SK-N-SH (cell line): ENCODE data around the gene ZNF304. TPM values are rescaled to one million over a fixed set of nuclear protein-coding genes. Genes with fewer than 3 reads are reported as not detected.

Experiments used
- CTCF ChIA-PET: fragments of 300-600, 350-600 bp; formaldehyde crosslinking; extraction: SDS; loops from one replicate; lab custom pipeline; 2021; lab: Yijun Ruan, JAX
- POLR2A ChIA-PET: fragments of 350-600 bp; sonication (Branson Sonifier 250); formaldehyde crosslinking; extraction: SDS; loops from one replicate; lab custom pipeline; 2020; ENCODE audit warnings: antibody characterized with exemption, inconsistent platforms; lab: Yijun Ruan, JAX
- DNase-seq: peaks from one replicate; pipeline ENCODE4 v3.0.0; 2012
- H2AFZ ChIP-seq: fragments of 200-600 bp; sonication (generic); 2 replicates; pipeline ENCODE4 v1.8.1; 2016; ENCODE audit warnings: antibody characterized with exemption, mild to moderate bottlenecking, low read depth
- H3F3A ChIP-seq: fragments of 200-600 bp; sonication (generic); replicated peaks from 2 replicates; pipeline ENCODE3; 2016; ENCODE audit warnings: antibody characterized with exemption, mild to moderate bottlenecking; ENCODE audit not compliant: insufficient read depth
- H3K27ac ChIP-seq, 2 experiments: fragments of 200-500 bp in 1 of 2; fragments of 200-600 bp in 1 of 2; sonication (Bioruptor generic) in 1 of 2; sonication (generic), shearing (Covaris generic) in 1 of 2; 2 replicates each; pipeline versions ENCODE4 v1.5.1 to v1.6.1; 2014 to 2016; ENCODE audit warnings: low read depth in 2 of 2, inconsistent platforms in 1 of 2, low read length in 1 of 2, mild to moderate bottlenecking in 1 of 2, mixed read lengths in 1 of 2
- H3K27me3 ChIP-seq: fragments of 200-600 bp; sonication (generic), shearing (Covaris generic); 2 replicates; pipeline ENCODE4 v1.6.1; 2016; ENCODE audit warnings: mixed run types; ENCODE audit not compliant: insufficient read depth
- H3K36me3 ChIP-seq, 2 experiments: fragments of 200-500 bp in 1 of 2; fragments of 200-600 bp in 1 of 2; sonication (Bioruptor generic) in 1 of 2; sonication (generic) in 1 of 2; replicated peaks in 1 of 2; 2 replicates each; pipeline versions ENCODE3 to v1.5.1; 2014 to 2016; ENCODE audit warnings: low read length in 1 of 2, mild to moderate bottlenecking in 1 of 2; ENCODE audit not compliant: insufficient read depth in 2 of 2, control insufficient read depth in 1 of 2
- H3K4me1 ChIP-seq, 2 experiments: fragments of 200-500 bp in 1 of 2; fragments of 200-600 bp in 1 of 2; sonication (Bioruptor generic) in 1 of 2; sonication (generic), shearing (Covaris generic) in 1 of 2; 2 replicates each; pipeline versions ENCODE4 v1.5.1 to v1.6.1; 2014 to 2016; ENCODE audit warnings: low read depth in 1 of 2, low read length in 1 of 2, mixed run types in 1 of 2; ENCODE audit not compliant: insufficient read depth in 2 of 2, control insufficient read depth in 1 of 2
- H3K4me2 ChIP-seq: fragments of 200-600 bp; sonication (generic), shearing (Covaris generic); 2 replicates; pipeline ENCODE4 v1.6.1; 2017; ENCODE audit warnings: mixed run types
- H3K4me3 ChIP-seq, 2 experiments: fragments of 200-500 bp in 1 of 2; fragments of 200-600 bp in 1 of 2; sonication (Bioruptor generic) in 1 of 2; sonication (generic), shearing (Covaris generic) in 1 of 2; 2 replicates each; pipeline versions ENCODE4 v1.5.1 to v1.8.1; 2014 to 2016; ENCODE audit warnings: low read depth in 2 of 2, inconsistent platforms in 1 of 2, low read length in 1 of 2, mild to moderate bottlenecking in 1 of 2, mixed read lengths in 1 of 2, moderate library complexity in 1 of 2
- H3K79me2 ChIP-seq: fragments of 200-600 bp; sonication (generic); 2 replicates; pipeline ENCODE4 v1.8.1; 2017; ENCODE audit warnings: mild to moderate bottlenecking; ENCODE audit not compliant: insufficient read depth
- H3K9ac ChIP-seq: fragments of 200-600 bp; sonication (generic); 2 replicates; pipeline ENCODE4 v1.6.1; 2017; ENCODE audit warnings: mixed run types
- H3K9me2 ChIP-seq: fragments of 200-600 bp; sonication (generic); 2 replicates; pipeline ENCODE4 v1.6.1; 2017; ENCODE audit warnings: mixed run types
- H3K9me3 ChIP-seq: fragments of 200-600 bp; sonication (generic); 2 replicates; pipeline ENCODE4 v1.6.1; 2017; ENCODE audit warnings: mixed run types, mild to moderate bottlenecking, moderate library complexity
- H4K20me1 ChIP-seq: fragments of 200-600 bp; sonication (generic); 2 replicates; pipeline ENCODE4 v1.6.1; 2017; ENCODE audit warnings: mild to moderate bottlenecking, mixed run types; ENCODE audit not compliant: insufficient read depth
- CHD2 ChIP-seq: fragments of 150-350 bp; IDR thresholded peaks from 2 replicates; pipeline ENCODE4 v1.6.1; 2018; ENCODE audit warnings: low read length; ENCODE audit not compliant: partially characterized antibody
- CTCF ChIP-seq: fragments of 200-600 bp; sonication (generic); IDR thresholded peaks from 2 replicates; pipeline ENCODE4 v1.6.1; 2017; ENCODE audit warnings: antibody characterized with exemption, mild to moderate bottlenecking, moderate library complexity
- ELF1 ChIP-seq: IDR thresholded peaks from 2 replicates; pipeline ENCODE4 v1.4.0; 2012
- FOXM1 ChIP-seq: IDR thresholded peaks from 2 replicates; pipeline ENCODE4 v1.4.0; 2012; ENCODE audit warnings: low read depth, mild to moderate bottlenecking
- MEF2A ChIP-seq: IDR thresholded peaks from 2 replicates; pipeline ENCODE4 v1.4.0; 2012; ENCODE audit warnings: low read depth, borderline replicate concordance
- MXI1 ChIP-seq: IDR thresholded peaks from 2 replicates; pipeline ENCODE4 v1.6.1; 2012; ENCODE audit warnings: mild to moderate bottlenecking, low read depth, low read length, improper control_type of control experiment
- NFIC ChIP-seq: IDR thresholded peaks from 2 replicates; pipeline ENCODE4 v1.4.0; 2012; ENCODE audit warnings: borderline replicate concordance
- NRF1 ChIP-seq: IDR thresholded peaks from 2 replicates; pipeline ENCODE4 v1.6.1; 2012; ENCODE audit warnings: low read depth, mild to moderate bottlenecking, low read length
- RFX5 ChIP-seq: IDR thresholded peaks from 2 replicates; pipeline ENCODE4 v1.6.1; 2012; ENCODE audit warnings: mild to moderate bottlenecking, improper control_type of control experiment, low read length
- RXRA ChIP-seq: IDR thresholded peaks from 2 replicates; pipeline ENCODE4 v1.4.0; 2012; ENCODE audit warnings: low read depth, mild to moderate bottlenecking, borderline replicate concordance
- TAF1 ChIP-seq: IDR thresholded peaks from 2 replicates; pipeline ENCODE4 v1.6.1; 2012; ENCODE audit warnings: low read depth, mild to moderate bottlenecking, low read length, moderate library complexity, borderline replicate concordance
- TCF12 ChIP-seq: IDR thresholded peaks from 2 replicates; pipeline ENCODE4 v1.4.0; 2012
- USF2 ChIP-seq: fragments of 150-350 bp; IDR thresholded peaks from 2 replicates; pipeline ENCODE4 v1.6.1; 2017; ENCODE audit warnings: antibody characterized with exemption, low read length, low read depth, borderline replicate concordance
- ZBTB33 ChIP-seq: IDR thresholded peaks from 2 replicates; pipeline ENCODE4 v1.4.0; 2012; ENCODE audit warnings: low read depth, borderline replicate concordance
- WGBS: methylation state at CpG from one replicate; pipeline ENCODE4 v1.1.6; 2017; ENCODE audit warnings: low lambda C conversion rate; 5-methylcytosine and 5-hydroxymethylcytosine counted together
- polyA plus RNA-seq, 3 experiments: library from polyadenylated mRNA; depleted of rRNA; stranded (reverse); fragments of >200 nt; gene quantifications; 2 replicates each; pipeline ENCODE4 v1.2.3, GENCODE V29; 2012

The ZNF304 gene
- polyA plus RNA-seq, 1 of the 3 experiments (the other 2 are of a cell fraction), result 2.5 TPM

- WGBS, result 48% methylated on average over 1 of the region's 1 CpG
- CTCF ChIA-PET, result interaction anchor here (0.9 kb wide), 1 partner anchor 29 kb away, joined by 3 read pairs; no protein-coding TSS in a partner anchor
- Histone ChIP-seq H2AFZ (no peak overlapping the region), H3F3A (peaks cover 14% of the 10 kb centered on the region), H3K36me3 (peaks cover 12 to 36% of the 10 kb centered on the region in 2 experiments), H3K4me1 (peaks cover 0 to 4% of the 10 kb centered on the region in 2 experiments; a peak in 2 of 4 replicates), H4K20me1 (peaks cover 20% of the 10 kb centered on the region; the same call in 1 of the 2 replicates), H3K4me2 (no peak overlapping the region), H3K9me2 (no peaks in the 10 kb centered on the region), H3K27me3 (no peaks in the 10 kb centered on the region), H3K79me2 (peaks cover 30% of the 10 kb centered on the region), H3K4me3 (no peak overlapping the region), H3K9me3 (no peaks in the 10 kb centered on the region), H3K27ac (no peak overlapping the region), H3K9ac (no peak overlapping the region)
- no peak for DNase-seq
- POLR2A ChIA-PET, result no interaction called here
- no peak for TF ChIP-seq TAF1
- TF ChIP-seq MXI1, result no peak
- TF ChIP-seq CTCF, result no peak
Observed at GRCh38 chr19:57305056-57305455, 46.0 kb upstream of the ZNF304 start.

GRCh38 chr19:57308514-57308913, 42.6 kb upstream of the ZNF304 start:
- Histone ChIP-seq H3K27ac (no peak overlapping the region), H3K9ac (no peak overlapping the region), H3K27me3 (no peaks in the 10 kb centered on the region), H3K9me3 (no peaks in the 10 kb centered on the region), H4K20me1 (no peaks in the 10 kb centered on the region), H3K4me1 (no peaks in the 10 kb centered on the region), H3K4me3 (no peak overlapping the region), H3K9me2 (no peaks in the 10 kb centered on the region), H3K79me2 (no peaks in the 10 kb centered on the region; the same call in 1 of the 2 replicates)
- DNase-seq, result no peak
- CTCF ChIA-PET, result no interaction called here
- TF ChIP-seq USF2 (no peak), RXRA (no peak)
- TF ChIP-seq, all 33 proteins: peak for 0
- POLR2A ChIA-PET, result no interaction called here
- Histone ChIP-seq H2AFZ (no peak overlapping the region), H3K4me2 (no peak overlapping the region), H3K36me3 (peaks cover 2 to 20% of the 10 kb centered on the region in 2 experiments), H3F3A (peaks cover 14% of the 10 kb centered on the region)

GRCh38 chr19:57310792-57311191, 40.3 kb upstream of the ZNF304 start:
- no peak overlapping the region for H3K4me2 ChIP-seq
- no peak overlapping the region for H3K9ac ChIP-seq
- H3F3A ChIP-seq, result peaks cover 14% of the 10 kb centered on the region
- no peak overlapping the region for H2AFZ ChIP-seq
- H3K9me3 ChIP-seq, result no peaks in the 10 kb centered on the region
- H3K4me1 ChIP-seq, result no peaks in the 10 kb centered on the region
- H3K27ac ChIP-seq, result no peak overlapping the region
- no peak for DNase-seq
- H3K79me2 ChIP-seq, result no peaks in the 10 kb centered on the region; the same call in 1 of the 2 replicates
- H3K27me3 ChIP-seq, result no peaks in the 10 kb centered on the region; the same call in 1 of the 2 replicates
- POLR2A ChIA-PET, result no interaction called here
- peaks cover 0 to under 1% of the 10 kb centered on the region in 2 experiments for H3K36me3 ChIP-seq
- no peak overlapping the region for H3K4me3 ChIP-seq
- CTCF ChIA-PET, result no interaction called here
- no peaks in the 10 kb centered on the region for H4K20me1 ChIP-seq
- 65% methylated on average over 2 of the region's 2 CpGs for WGBS
- no peaks in the 10 kb centered on the region for H3K9me2 ChIP-seq
- no peak for TF ChIP-seq CHD2
- no peak for TF ChIP-seq USF2
- no peak for TF ChIP-seq TCF12
- no peak for TF ChIP-seq RFX5
- TF ChIP-seq CTCF, result no peak
- no peak for TF ChIP-seq FOXM1
- no peak for TF ChIP-seq NFIC
- TF ChIP-seq MEF2A, result no peak
- TF ChIP-seq ZBTB33, result no peak
- no peak for TF ChIP-seq NRF1
- no peak for TF ChIP-seq ELF1
